ENCODE results near the gene RIOK1. TPM values are rescaled to one million over a fixed set of nuclear protein-coding genes. Genes with fewer than 3 reads are reported as not detected.

The RIOK1 gene
- total and polyA plus RNA-seq, 9 of the 15 experiments (the other 6 are each of a cell fraction or from before 2014, with no cell fraction given): 24.9 to 101 (median 52.2) TPM

- TF ChIP-seq CEBPG (CRISPR knock-in tag; IDR thresholded peaks at IDR 0.05) (no peak), CEBPG (tag; conservative IDR thresholded peaks at IDR 0.05 in 1 of 2, IDR thresholded peaks at IDR 0.05 in 1 of 2) (peak in 1 of 2 experiments; percentile 40; a peak in 1 of 4 replicates), USF1 (CRISPR knock-in tag; IDR thresholded peaks at IDR 0.05) (no peak), MTA2 (IDR thresholded peaks at IDR 0.05; ENCODE audit: low read depth) (no peak), EZH2 (IDR thresholded peaks at IDR 0.05; ENCODE audit: borderline replicate concordance, low read depth, low read length) (no peak), XRCC3 (IDR thresholded peaks at IDR 0.05) (no peak), ZNF431 (CRISPR knock-in tag; IDR thresholded peaks at IDR 0.05) (no peak), NR4A1 (CRISPR knock-in tag; IDR thresholded peaks at IDR 0.05) (no peak), NR4A1 (tag; IDR thresholded peaks at IDR 0.05) (no peak), ETS1 (conservative IDR thresholded peaks at IDR 0.05; ENCODE audit: control insufficient read depth, low read depth, low read length) (no peak), L3MBTL2 (IDR thresholded peaks at IDR 0.05) (no peak), ZNF589 (CRISPR knock-in tag; IDR thresholded peaks at IDR 0.05; ENCODE audit: low read depth) (no peak), PHB2 (IDR thresholded peaks at IDR 0.05; ENCODE audit: low read depth) (no peak), ZBTB40 (IDR thresholded peaks at IDR 0.05) (no peak), ZBTB40 (CRISPR knock-in tag; IDR thresholded peaks at IDR 0.05) (no peak), MEF2D (tag; conservative IDR thresholded peaks at IDR 0.05; ENCODE audit: low read depth) (no peak), FOSL1 (tag; conservative IDR thresholded peaks at IDR 0.05) (no peak), ZNF324 (CRISPR knock-in tag; IDR thresholded peaks at IDR 0.05) (no peak)
These were observed 45.8 kb upstream of the RIOK1 start (continued) for GRCh38 chr6:7343546-7344475.

All from K562 (cell line).